SK-N-SH (cell line): ENCODE measurements around the gene KIZ. TPM values are rescaled to one million over a fixed set of nuclear protein-coding genes. Genes with fewer than 3 reads are reported as not detected.

ENCODE experiments used
- CTCF ChIA-PET: fragments of 300-600, 350-600 bp; formaldehyde crosslinking; extraction: SDS; loops from one replicate; lab custom pipeline; 2021; lab: Yijun Ruan, JAX
- POLR2A ChIA-PET: fragments of 350-600 bp; sonication (Branson Sonifier 250); formaldehyde crosslinking; extraction: SDS; loops from one replicate; lab custom pipeline; 2020; ENCODE audit warnings: antibody characterized with exemption, inconsistent platforms; lab: Yijun Ruan, JAX
- DNase-seq: peaks from one replicate; pipeline ENCODE4 v3.0.0; 2012
- H2AFZ ChIP-seq: fragments of 200-600 bp; sonication (generic); 2 replicates; pipeline ENCODE4 v1.8.1; 2016; ENCODE audit warnings: antibody characterized with exemption, mild to moderate bottlenecking, low read depth
- H3F3A ChIP-seq: fragments of 200-600 bp; sonication (generic); replicated peaks from 2 replicates; pipeline ENCODE3; 2016; ENCODE audit warnings: antibody characterized with exemption, mild to moderate bottlenecking; ENCODE audit not compliant: insufficient read depth
- H3K27ac ChIP-seq, 2 experiments: fragments of 200-500 bp in 1 of 2; fragments of 200-600 bp in 1 of 2; sonication (Bioruptor generic) in 1 of 2; sonication (generic), shearing (Covaris generic) in 1 of 2; 2 replicates each; pipeline versions ENCODE4 v1.5.1 to v1.6.1; 2014 to 2016; ENCODE audit warnings: low read depth in 2 of 2, inconsistent platforms in 1 of 2, low read length in 1 of 2, mild to moderate bottlenecking in 1 of 2, mixed read lengths in 1 of 2
- H3K27me3 ChIP-seq: fragments of 200-600 bp; sonication (generic), shearing (Covaris generic); 2 replicates; pipeline ENCODE4 v1.6.1; 2016; ENCODE audit warnings: mixed run types; ENCODE audit not compliant: insufficient read depth
- H3K36me3 ChIP-seq, 2 experiments: fragments of 200-500 bp in 1 of 2; fragments of 200-600 bp in 1 of 2; sonication (Bioruptor generic) in 1 of 2; sonication (generic) in 1 of 2; replicated peaks in 1 of 2; 2 replicates each; pipeline versions ENCODE3 to v1.5.1; 2014 to 2016; ENCODE audit warnings: low read length in 1 of 2, mild to moderate bottlenecking in 1 of 2; ENCODE audit not compliant: insufficient read depth in 2 of 2, control insufficient read depth in 1 of 2
- H3K4me1 ChIP-seq, 2 experiments: fragments of 200-500 bp in 1 of 2; fragments of 200-600 bp in 1 of 2; sonication (Bioruptor generic) in 1 of 2; sonication (generic), shearing (Covaris generic) in 1 of 2; 2 replicates each; pipeline versions ENCODE4 v1.5.1 to v1.6.1; 2014 to 2016; ENCODE audit warnings: low read depth in 1 of 2, low read length in 1 of 2, mixed run types in 1 of 2; ENCODE audit not compliant: insufficient read depth in 2 of 2, control insufficient read depth in 1 of 2
- H3K4me2 ChIP-seq: fragments of 200-600 bp; sonication (generic), shearing (Covaris generic); 2 replicates; pipeline ENCODE4 v1.6.1; 2017; ENCODE audit warnings: mixed run types
- H3K4me3 ChIP-seq, 2 experiments: fragments of 200-500 bp in 1 of 2; fragments of 200-600 bp in 1 of 2; sonication (Bioruptor generic) in 1 of 2; sonication (generic), shearing (Covaris generic) in 1 of 2; 2 replicates each; pipeline versions ENCODE4 v1.5.1 to v1.8.1; 2014 to 2016; ENCODE audit warnings: low read depth in 2 of 2, inconsistent platforms in 1 of 2, low read length in 1 of 2, mild to moderate bottlenecking in 1 of 2, mixed read lengths in 1 of 2, moderate library complexity in 1 of 2
- H3K79me2 ChIP-seq: fragments of 200-600 bp; sonication (generic); 2 replicates; pipeline ENCODE4 v1.8.1; 2017; ENCODE audit warnings: mild to moderate bottlenecking; ENCODE audit not compliant: insufficient read depth
- H3K9ac ChIP-seq: fragments of 200-600 bp; sonication (generic); 2 replicates; pipeline ENCODE4 v1.6.1; 2017; ENCODE audit warnings: mixed run types
- H3K9me2 ChIP-seq: fragments of 200-600 bp; sonication (generic); 2 replicates; pipeline ENCODE4 v1.6.1; 2017; ENCODE audit warnings: mixed run types
- H3K9me3 ChIP-seq: fragments of 200-600 bp; sonication (generic); 2 replicates; pipeline ENCODE4 v1.6.1; 2017; ENCODE audit warnings: mixed run types, mild to moderate bottlenecking, moderate library complexity
- H4K20me1 ChIP-seq: fragments of 200-600 bp; sonication (generic); 2 replicates; pipeline ENCODE4 v1.6.1; 2017; ENCODE audit warnings: mild to moderate bottlenecking, mixed run types; ENCODE audit not compliant: insufficient read depth
- CHD2 ChIP-seq: fragments of 150-350 bp; IDR thresholded peaks from 2 replicates; pipeline ENCODE4 v1.6.1; 2018; ENCODE audit warnings: low read length; ENCODE audit not compliant: partially characterized antibody
- EZH2phosphoT487 ChIP-seq: fragments of 200-600 bp; sonication (generic); IDR thresholded peaks from 2 replicates; pipeline ENCODE4 v1.6.1; 2017; ENCODE audit warnings: low read depth, mixed run types, mild to moderate bottlenecking, antibody characterized with exemption, moderate library complexity, borderline replicate concordance
- FOSL2 ChIP-seq: IDR thresholded peaks from 2 replicates; pipeline ENCODE4 v1.4.0; 2012; ENCODE audit warnings: low read depth, mild to moderate bottlenecking, moderate library complexity, borderline replicate concordance
- IRF3 ChIP-seq: fragments of 150-350 bp; IDR thresholded peaks from 2 replicates; pipeline ENCODE4 v1.6.1; 2016; ENCODE audit warnings: mild to moderate bottlenecking, low read depth, low read length
- JUND ChIP-seq: IDR thresholded peaks from 2 replicates; pipeline ENCODE4 v1.4.0; 2012
- MEF2A ChIP-seq: IDR thresholded peaks from 2 replicates; pipeline ENCODE4 v1.4.0; 2012; ENCODE audit warnings: low read depth, borderline replicate concordance
- MXI1 ChIP-seq: IDR thresholded peaks from 2 replicates; pipeline ENCODE4 v1.6.1; 2012; ENCODE audit warnings: mild to moderate bottlenecking, low read depth, low read length, improper control_type of control experiment
- NRF1 ChIP-seq: IDR thresholded peaks from 2 replicates; pipeline ENCODE4 v1.6.1; 2012; ENCODE audit warnings: low read depth, mild to moderate bottlenecking, low read length
- POLR2AphosphoS5 ChIP-seq: IDR thresholded peaks from 2 replicates; pipeline ENCODE4 v1.6.1; 2012; ENCODE audit warnings: low read depth, low read length
- RAD21 ChIP-seq: IDR thresholded peaks from 2 replicates; pipeline ENCODE4 v1.6.1; 2012; ENCODE audit warnings: mild to moderate bottlenecking, low read length
- RCOR1 ChIP-seq: fragments of 150-350 bp; IDR thresholded peaks from 2 replicates; pipeline ENCODE4 v1.6.1; 2017; ENCODE audit warnings: antibody characterized with exemption, low read length
- RFX5 ChIP-seq: IDR thresholded peaks from 2 replicates; pipeline ENCODE4 v1.6.1; 2012; ENCODE audit warnings: mild to moderate bottlenecking, improper control_type of control experiment, low read length
- RXRA ChIP-seq: IDR thresholded peaks from 2 replicates; pipeline ENCODE4 v1.4.0; 2012; ENCODE audit warnings: low read depth, mild to moderate bottlenecking, borderline replicate concordance
- SIN3A ChIP-seq: IDR thresholded peaks from 2 replicates; pipeline ENCODE4 v1.6.1; 2012; ENCODE audit warnings: low read depth, mild to moderate bottlenecking, low read length, moderate library complexity, borderline replicate concordance
- SMC3 ChIP-seq: IDR thresholded peaks from 2 replicates; pipeline ENCODE4 v1.6.1; 2012; ENCODE audit warnings: low read depth, low read length, improper control_type of control experiment
- TAF1 ChIP-seq: IDR thresholded peaks from 2 replicates; pipeline ENCODE4 v1.6.1; 2012; ENCODE audit warnings: low read depth, mild to moderate bottlenecking, low read length, moderate library complexity, borderline replicate concordance
- YY1 ChIP-seq: IDR thresholded peaks from 2 replicates; pipeline ENCODE4 v1.4.0; 2012; ENCODE audit warnings: low read depth, mild to moderate bottlenecking
- ZBTB33 ChIP-seq: IDR thresholded peaks from 2 replicates; pipeline ENCODE4 v1.4.0; 2012; ENCODE audit warnings: low read depth, borderline replicate concordance
- WGBS: methylation state at CpG from one replicate; pipeline ENCODE4 v1.1.6; 2017; ENCODE audit warnings: low lambda C conversion rate; 5-methylcytosine and 5-hydroxymethylcytosine counted together
- polyA plus RNA-seq, 3 experiments: library from polyadenylated mRNA; depleted of rRNA; stranded (reverse); fragments of >200 nt; gene quantifications; 2 replicates each; pipeline ENCODE4 v1.2.3, GENCODE V29; 2012
- TF ChIP-seq, protein P1 (sequence below): IDR thresholded peaks from 2 replicates; pipeline ENCODE4 v1.4.0; 2012; ENCODE audit warnings: low read depth

The KIZ gene
- polyA plus RNA-seq, 1 of the 3 experiments (the other 2 are of a cell fraction) = 3.9 TPM

GRCh38 chr20:21137078-21137477, 11.2 kb downstream of the KIZ start:
- no peaks in the 10 kb centered on the region for H3K9me3 ChIP-seq
- no peak for DNase-seq
- no peaks in the 10 kb centered on the region for H3K36me3 ChIP-seq
- H2AFZ ChIP-seq = no peak overlapping the region
- ChIA-PET POLR2A (no interaction called here), CTCF (no interaction called here)
- WGBS = no CpG with 5 or more reads among the region's 1 CpG
- no peak overlapping the region for H3K4me3 ChIP-seq
- H3K27ac ChIP-seq = no peak overlapping the region
- H3K27me3 ChIP-seq = no peaks in the 10 kb centered on the region
- H3K79me2 ChIP-seq = no peaks in the 10 kb centered on the region
- H3K4me1 ChIP-seq = no peaks in the 10 kb centered on the region; a peak in 1 of 4 replicates
- no peaks in the 10 kb centered on the region for H4K20me1 ChIP-seq
- H3K9me2 ChIP-seq = no peaks in the 10 kb centered on the region
- H3K9ac ChIP-seq = no peak overlapping the region
- TF ChIP-seq MEF2A = no peak
- TF ChIP-seq RXRA = no peak
- no peak for TF ChIP-seq EZH2phosphoT487
- no peak for TF ChIP-seq MXI1
- TF ChIP-seq SMC3 = no peak
- no peak for TF ChIP-seq RCOR1
- TF ChIP-seq IRF3 = no peak
- no peak for TF ChIP-seq NRF1
- TF ChIP-seq JUND = no peak
- TF ChIP-seq POLR2AphosphoS5 = no peak
- no peak for TF ChIP-seq TAF1
- no peak for TF ChIP-seq CHD2
- no peak for TF ChIP-seq FOSL2
- no peak for TF ChIP-seq YY1
- TF ChIP-seq SIN3A = no peak
- TF ChIP-seq ZBTB33 = no peak
- no peak for TF ChIP-seq RAD21
- TF ChIP-seq, protein P1, sequence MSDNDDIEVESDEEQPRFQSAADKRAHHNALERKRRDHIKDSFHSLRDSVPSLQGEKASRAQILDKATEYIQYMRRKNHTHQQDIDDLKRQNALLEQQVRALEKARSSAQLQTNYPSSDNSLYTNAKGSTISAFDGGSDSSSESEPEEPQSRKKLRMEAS = no peak
- no peak for TF ChIP-seq RFX5
- no peaks in the 10 kb centered on the region for H3F3A ChIP-seq
- no peak overlapping the region for H3K4me2 ChIP-seq
